Fibroblast of lung (primary cell): ENCODE results near the gene FKBP8. TPM values are rescaled to one million over a fixed set of nuclear protein-coding genes. Genes with fewer than 3 reads are reported as not detected.

Experiments used
- DNase-seq, 2 donors: peaks; one replicate each; pipeline versions ENCODE4 v3.0.0 to v3.0.0-alpha.2; 2010; ENCODE audit warnings: low read depth in 2 of 2
- H2AFZ ChIP-seq: 2 replicates; pipeline ENCODE4 v1.5.1; 2012; ENCODE audit warnings: low read length, control low read depth, inconsistent platforms
- H3K27ac ChIP-seq: 2 replicates; pipeline ENCODE4 v1.5.1; 2011; ENCODE audit warnings: low read length, control low read depth; ENCODE audit not compliant: insufficient read depth
- H3K27me3 ChIP-seq: 2 replicates; pipeline ENCODE4 v1.5.1; 2011; ENCODE audit warnings: mild to moderate bottlenecking, low read length; ENCODE audit not compliant: control insufficient read depth, insufficient read depth
- H3K36me3 ChIP-seq: 2 replicates; pipeline ENCODE4 v1.5.1; 2011; ENCODE audit warnings: low read length; ENCODE audit not compliant: control insufficient read depth, insufficient read depth
- H3K4me1 ChIP-seq: 2 replicates; pipeline ENCODE4 v1.5.1; 2011; ENCODE audit warnings: low read length; ENCODE audit not compliant: control insufficient read depth, insufficient read depth; ENCODE audit errors: extremely low read depth
- H3K4me2 ChIP-seq: 2 replicates; pipeline ENCODE4 v1.5.1; 2011; ENCODE audit warnings: low read length, control low read depth; ENCODE audit not compliant: insufficient read depth; ENCODE audit errors: extremely low read depth
- H3K4me3 ChIP-seq, 4 experiments: fragments of 200-600 bp in 1 of 4; sonication (generic) in 1 of 4; replicated peaks in 1 of 4; 2 replicates each; pipeline ENCODE4 v1.5.1; 2011 to 2016; ENCODE audit warnings: low read length in 4 of 4, low read depth in 3 of 4, mild to moderate bottlenecking in 3 of 4, control low read depth in 2 of 4, inconsistent platforms in 1 of 4, mixed read lengths in 1 of 4; ENCODE audit not compliant: insufficient read depth in 1 of 4; ENCODE audit errors: control extremely low read depth in 1 of 4
- H3K79me2 ChIP-seq: 2 replicates; pipeline ENCODE4 v1.5.1; 2012; ENCODE audit warnings: mild to moderate bottlenecking, low read length, inconsistent platforms; ENCODE audit not compliant: control insufficient read depth, insufficient read depth
- H3K9ac ChIP-seq: 2 replicates; pipeline ENCODE4 v1.5.1; 2011; ENCODE audit warnings: mild to moderate bottlenecking, low read length, control low read depth; ENCODE audit not compliant: insufficient read depth
- H3K9me3 ChIP-seq: 2 replicates; pipeline ENCODE4 v1.5.1; 2012; ENCODE audit warnings: low read depth, low read length; ENCODE audit not compliant: control insufficient read depth, insufficient read depth
- H4K20me1 ChIP-seq: 2 replicates; pipeline ENCODE4 v1.5.1; 2011; ENCODE audit warnings: low read length; ENCODE audit not compliant: control insufficient read depth, insufficient read depth; ENCODE audit errors: extremely low read depth
- EZH2 ChIP-seq: IDR thresholded peaks from 2 replicates; pipeline ENCODE4 v1.5.1; 2012; ENCODE audit warnings: low read length, control low read depth, mild to moderate bottlenecking; ENCODE audit errors: missing control alignments
- polyA plus RNA-seq, 2 donors: library from polyadenylated mRNA; depleted of rRNA in 1 of 2; stranded (reverse) in 1 of 2; unstranded in 1 of 2; fragments of >200 nt; gene quantifications; 2 replicates each; pipeline ENCODE4 v1.2.1, GENCODE V29; 2011 to 2012; ENCODE audit warnings: missing spikeins in 1 of 2
- total RNA-seq: library from RNA; depleted of rRNA; stranded (reverse); fragments of >200 nt; gene quantifications from 2 replicates; pipeline ENCODE4 v1.2.1, GENCODE V29; 2014
- TF ChIP-seq, protein P1 (sequence below), 2 donors: IDR thresholded peaks in 1 of 2; conservative IDR thresholded peaks in 1 of 2; 1 replicate in 1 of 2; 2 replicates in 1 of 2; pipeline ENCODE4 v1.5.1; 2011 to 2012; ENCODE audit warnings: low read length in 2 of 2, control low read depth in 1 of 2, inconsistent platforms in 1 of 2, low read depth in 1 of 2, mild to moderate bottlenecking in 1 of 2

The FKBP8 gene
- total and polyA plus RNA-seq, 2 donors (not counting 1 experiment from before 2014, with no cell fraction given): 135 to 289 TPM

DNA sequence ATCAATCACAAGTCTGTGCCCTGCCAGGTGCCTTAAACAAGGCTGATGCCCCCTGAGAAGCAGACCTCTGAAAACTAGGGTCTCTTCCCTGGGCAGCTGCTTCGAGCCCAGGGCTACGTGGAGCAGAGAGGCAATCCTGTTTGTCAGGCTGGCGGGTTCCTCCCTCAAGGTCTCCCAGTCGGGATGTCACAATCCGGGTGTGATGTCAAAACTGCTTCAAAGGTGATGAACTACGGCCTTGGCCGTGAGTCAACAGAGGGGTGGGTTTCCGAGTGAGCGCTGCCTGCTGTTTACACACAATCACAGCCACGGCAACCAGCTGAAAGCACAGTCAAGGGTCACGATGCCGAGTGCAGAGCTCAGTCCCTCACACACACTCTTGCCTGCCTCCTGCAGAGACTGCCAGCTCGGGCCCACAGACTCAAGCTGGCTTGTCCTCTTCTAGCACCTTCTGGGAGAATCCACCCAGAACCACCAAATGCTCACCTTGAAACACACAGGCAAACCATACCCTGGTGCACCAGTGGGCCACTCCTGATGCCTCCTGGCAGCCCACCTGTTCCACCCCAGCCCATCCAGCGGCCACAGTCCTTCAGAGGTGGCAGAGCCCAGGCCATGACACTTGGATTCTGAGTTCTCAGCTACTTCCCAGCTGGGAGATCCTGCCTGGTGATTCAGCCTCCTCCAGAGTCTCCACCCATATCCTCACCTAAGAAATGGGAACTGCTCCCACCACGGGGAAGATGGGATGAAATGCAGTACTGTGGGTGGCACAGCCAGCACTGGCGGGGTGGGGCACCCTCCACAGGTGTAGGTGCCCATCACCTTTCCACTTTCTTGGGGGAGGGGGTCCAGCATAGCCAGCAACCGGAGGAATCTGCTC lies 28.3 kb downstream of the FKBP8 start:
- TF ChIP-seq, protein P1, sequence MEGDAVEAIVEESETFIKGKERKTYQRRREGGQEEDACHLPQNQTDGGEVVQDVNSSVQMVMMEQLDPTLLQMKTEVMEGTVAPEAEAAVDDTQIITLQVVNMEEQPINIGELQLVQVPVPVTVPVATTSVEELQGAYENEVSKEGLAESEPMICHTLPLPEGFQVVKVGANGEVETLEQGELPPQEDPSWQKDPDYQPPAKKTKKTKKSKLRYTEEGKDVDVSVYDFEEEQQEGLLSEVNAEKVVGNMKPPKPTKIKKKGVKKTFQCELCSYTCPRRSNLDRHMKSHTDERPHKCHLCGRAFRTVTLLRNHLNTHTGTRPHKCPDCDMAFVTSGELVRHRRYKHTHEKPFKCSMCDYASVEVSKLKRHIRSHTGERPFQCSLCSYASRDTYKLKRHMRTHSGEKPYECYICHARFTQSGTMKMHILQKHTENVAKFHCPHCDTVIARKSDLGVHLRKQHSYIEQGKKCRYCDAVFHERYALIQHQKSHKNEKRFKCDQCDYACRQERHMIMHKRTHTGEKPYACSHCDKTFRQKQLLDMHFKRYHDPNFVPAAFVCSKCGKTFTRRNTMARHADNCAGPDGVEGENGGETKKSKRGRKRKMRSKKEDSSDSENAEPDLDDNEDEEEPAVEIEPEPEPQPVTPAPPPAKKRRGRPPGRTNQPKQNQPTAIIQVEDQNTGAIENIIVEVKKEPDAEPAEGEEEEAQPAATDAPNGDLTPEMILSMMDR (conservative IDR thresholded peaks at IDR 0.05 in 1 of 2, IDR thresholded peaks at IDR 0.05 in 1 of 2; ENCODE audit: low read depth in 1 of 2, low read length in 2 of 2): no peak
- TF ChIP-seq EZH2: no peak
- H3K9ac ChIP-seq: peak overlapping the region; percentile 55
- peak overlapping the region; percentile 75 for H3K27ac ChIP-seq

DNA sequence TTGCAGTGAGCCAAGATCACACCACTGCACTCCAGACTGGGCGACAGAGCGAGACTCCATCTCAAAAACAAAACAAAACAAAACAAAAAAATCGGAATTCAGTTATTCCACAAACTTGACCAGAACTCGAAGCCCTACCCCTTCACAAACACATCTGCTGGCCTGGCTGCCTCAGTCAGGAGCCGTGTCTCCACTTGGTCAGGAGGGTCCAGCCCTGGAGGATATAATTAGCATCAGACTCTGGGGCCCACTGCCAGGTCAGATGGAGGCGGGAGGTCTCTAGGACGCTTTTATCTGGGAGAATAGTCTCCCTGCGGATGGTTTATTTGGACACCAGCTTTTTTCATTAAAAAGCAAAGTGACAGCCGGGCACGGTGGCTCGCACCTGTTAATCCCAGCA lies 29.5 kb downstream of the FKBP8 start:
- peak overlapping the region; percentile 63 for H3K27ac ChIP-seq
- no peak overlapping the region for H3K9ac ChIP-seq
- H3K4me1 ChIP-seq: peaks cover 19% of the 10 kb centered on the region
- H3K9me3 ChIP-seq: no peaks in the 10 kb centered on the region
- no peak overlapping the region for H3K4me3 ChIP-seq
- H3K79me2 ChIP-seq: peaks cover 87% of the 10 kb centered on the region
- H3K36me3 ChIP-seq: no peaks in the 10 kb centered on the region
- H3K4me2 ChIP-seq: no peak overlapping the region
- H3K27me3 ChIP-seq: no peaks in the 10 kb centered on the region
- H4K20me1 ChIP-seq: no peaks in the 10 kb centered on the region
- peak in 1 of 2 donors; percentile 21 for DNase-seq
- TF ChIP-seq, protein P1 (conservative IDR thresholded peaks at IDR 0.05 in 1 of 2, IDR thresholded peaks at IDR 0.05 in 1 of 2; ENCODE audit: low read depth in 1 of 2, low read length in 2 of 2): no peak
- no peak overlapping the region for H2AFZ ChIP-seq

More for the DNA sequence above, 28.3 kb downstream of the FKBP8 start:
- DNase-seq: peak in 1 of 2 donors; percentile 92
- H3K79me2 ChIP-seq: peaks cover 85% of the 10 kb centered on the region
- no peaks in the 10 kb centered on the region for H3K27me3 ChIP-seq
- H3K4me2 ChIP-seq: peak overlapping the region; percentile 51
- no peak overlapping the region for H3K4me3 ChIP-seq
- H3K9me3 ChIP-seq: no peaks in the 10 kb centered on the region
- H2AFZ ChIP-seq: no peak overlapping the region
- no peaks in the 10 kb centered on the region for H3K36me3 ChIP-seq
- H4K20me1 ChIP-seq: no peaks in the 10 kb centered on the region
- peaks cover 22% of the 10 kb centered on the region for H3K4me1 ChIP-seq

DNA sequence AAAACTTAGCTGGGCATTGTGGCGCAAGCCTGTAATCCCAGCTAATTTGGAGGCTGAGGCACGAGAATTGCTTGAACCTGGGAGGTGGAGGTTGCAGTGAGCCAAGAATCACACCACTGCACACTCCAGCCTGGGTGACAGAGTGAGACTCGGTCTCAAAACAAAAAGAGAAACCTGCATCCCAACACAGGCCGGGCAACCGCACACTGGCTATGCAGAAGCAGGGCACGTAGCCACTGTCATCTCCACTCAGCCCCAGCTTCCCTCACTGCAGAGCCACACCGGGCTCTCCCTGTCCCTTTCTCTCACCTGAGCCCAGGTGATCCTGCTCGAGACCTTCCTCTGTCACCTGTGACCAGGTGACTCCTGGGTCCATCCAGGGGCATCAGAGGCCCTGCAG lies 33.2 kb downstream of the FKBP8 start:
- no peak for DNase-seq
- Histone ChIP-seq H3K27me3 (no peaks in the 10 kb centered on the region), H3K9me3 (no peaks in the 10 kb centered on the region), H4K20me1 (no peaks in the 10 kb centered on the region), H3K79me2 (peaks cover 84% of the 10 kb centered on the region), H2AFZ (no peak overlapping the region), H3K36me3 (no peaks in the 10 kb centered on the region), H3K4me1 (peaks cover 26% of the 10 kb centered on the region), H3K9ac (no peak overlapping the region), H3K4me3 (no peak overlapping the region), H3K4me2 (no peak overlapping the region), H3K27ac (no peak overlapping the region)
- TF ChIP-seq, protein P1 (conservative IDR thresholded peaks at IDR 0.05 in 1 of 2, IDR thresholded peaks at IDR 0.05 in 1 of 2; ENCODE audit: low read depth in 1 of 2, low read length in 2 of 2): no peak
- TF ChIP-seq EZH2: no peak
